ENCODE data around the gene SLC5A5.

SLC5A5 gene

GRCh38 chr19:17871878-17872250 lies at the start of gene SLC5A5:
Gene SLC5A5, plus strand, starts transcription at chr19:17871945. Its CDS starts 375 bp downstream, at chr19:17872320.
- FAIRE-seq (no peak), DNase-seq (ENCODE audit: extremely low spot score, insufficient read length, low read depth) (no peak)

DNA sequence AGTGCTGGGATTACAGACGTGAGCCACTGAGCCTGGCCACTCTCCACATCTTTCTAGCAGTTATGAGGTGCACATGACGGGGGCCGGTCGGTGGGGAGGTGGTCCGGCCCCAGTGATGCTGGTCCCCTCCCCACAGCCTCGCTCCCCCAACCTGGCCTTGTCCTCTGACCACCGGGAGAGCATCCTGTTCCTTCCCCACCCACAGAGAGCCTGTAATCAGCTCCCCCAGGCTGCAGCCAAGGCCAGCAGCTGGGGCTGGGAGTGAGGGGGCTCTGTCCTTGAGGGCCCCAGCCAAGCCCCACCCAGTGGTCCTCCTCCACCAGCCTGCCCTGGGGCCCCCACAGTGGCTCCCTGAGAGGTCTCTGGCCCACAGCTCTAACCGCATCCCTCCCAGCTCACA lies 47.4 kb upstream of the SLC5A5 start:
- FAIRE-seq (no peak), DNase-seq (ENCODE audit: extremely low spot score, insufficient read length, low read depth) (no peak)

DNA sequence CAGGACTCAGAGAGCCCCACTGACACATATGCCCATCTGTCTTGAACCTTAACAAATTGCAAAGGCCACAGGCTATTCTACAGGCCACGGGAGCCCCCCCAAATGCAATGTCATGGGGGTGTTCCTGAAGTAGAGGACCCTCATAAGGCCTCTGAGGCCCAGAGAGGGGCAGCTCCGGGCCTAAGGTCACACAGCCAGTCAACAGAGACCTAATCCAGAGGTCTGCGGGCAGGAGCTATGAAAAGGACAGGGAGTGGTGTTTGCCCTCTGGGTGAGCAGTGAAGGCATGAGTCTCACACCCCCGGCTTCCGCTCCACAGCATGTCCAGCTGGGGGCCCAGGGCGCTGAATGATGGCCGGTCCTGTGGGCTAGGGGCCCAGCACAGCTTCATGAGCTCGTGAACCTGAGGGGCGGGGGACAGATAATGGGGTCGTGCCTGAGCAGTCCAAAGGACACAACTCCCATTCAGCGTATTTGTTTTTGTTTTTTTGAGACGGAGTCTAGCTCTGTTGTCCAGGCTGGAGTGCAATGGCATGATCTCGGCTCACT lies 45.2 kb upstream of the SLC5A5 start:
- no peak for FAIRE-seq

GRCh38 chr19:17829855-17830566 lies 41.7 kb upstream of the SLC5A5 start:
- no peak for FAIRE-seq
- no peak for DNase-seq (ENCODE audit: extremely low spot score, insufficient read length, low read depth)

More for the DNA sequence above, 45.2 kb upstream of the SLC5A5 start:
- DNase-seq (ENCODE audit: extremely low spot score, insufficient read length, low read depth), result no peak

GRCh38 chr19:17830567-17831418 lies 41.0 kb upstream of the SLC5A5 start:
- DNase-seq (ENCODE audit: extremely low spot score, insufficient read length, low read depth) (peak; percentile 46), FAIRE-seq (no peak)

GRCh38 chr19:17831419-17831888 lies 40.3 kb upstream of the SLC5A5 start:
- no peak for DNase-seq (ENCODE audit: extremely low spot score, insufficient read length, low read depth)
- FAIRE-seq, result no peak

- FAIRE-seq, result no peak
- DNase-seq (ENCODE audit: extremely low spot score, insufficient read length, low read depth), result no peak
Observed at GRCh38 chr19:17832443-17833208, 39.1 kb upstream of the SLC5A5 start.

- no peak for FAIRE-seq
- DNase-seq (ENCODE audit: extremely low spot score, insufficient read length, low read depth), result no peak
Observed at GRCh38 chr19:17834350-17835181, 37.2 kb upstream of the SLC5A5 start.

DNA sequence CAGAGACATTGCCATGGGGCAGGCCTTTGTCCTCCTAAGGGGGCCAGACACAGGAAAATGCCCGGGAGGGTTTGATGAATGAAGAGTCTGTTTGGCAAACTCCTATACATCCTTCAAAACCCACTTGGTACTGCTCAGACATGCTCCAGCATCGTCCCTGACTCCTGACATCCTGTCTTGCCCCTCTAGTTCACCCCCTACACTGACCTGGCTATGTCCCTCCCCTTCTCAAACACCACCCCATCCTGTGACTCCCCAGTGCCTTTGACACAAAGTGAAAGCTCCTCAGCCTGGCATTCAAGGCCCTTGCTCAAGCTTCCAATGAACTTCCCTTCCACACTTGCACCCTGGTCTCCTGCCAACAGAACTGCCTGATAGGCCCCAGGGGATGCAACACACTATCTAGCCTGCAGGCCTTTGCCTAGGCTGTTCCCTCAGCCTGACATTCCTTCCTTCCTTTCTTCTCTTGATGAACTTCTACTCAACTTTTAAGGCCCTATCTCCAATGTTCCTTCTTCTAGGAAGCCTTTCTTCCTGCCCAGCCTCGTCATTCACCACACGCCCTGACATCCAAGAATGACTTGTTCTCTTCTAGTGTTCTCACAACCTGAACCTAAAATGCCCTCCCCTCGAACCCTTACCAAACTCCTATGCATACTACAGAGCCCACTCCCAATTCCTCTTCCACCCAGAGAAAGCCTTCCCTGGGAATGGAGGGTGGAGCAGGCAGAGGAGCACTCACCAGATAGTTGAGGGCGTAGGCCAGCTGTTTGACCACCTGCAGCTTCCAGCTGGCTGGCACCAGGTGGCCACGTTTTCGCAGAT lies 36.4 kb upstream of the SLC5A5 start:
- FAIRE-seq (no peak), DNase-seq (ENCODE audit: extremely low spot score, insufficient read length, low read depth) (no peak)

DNA sequence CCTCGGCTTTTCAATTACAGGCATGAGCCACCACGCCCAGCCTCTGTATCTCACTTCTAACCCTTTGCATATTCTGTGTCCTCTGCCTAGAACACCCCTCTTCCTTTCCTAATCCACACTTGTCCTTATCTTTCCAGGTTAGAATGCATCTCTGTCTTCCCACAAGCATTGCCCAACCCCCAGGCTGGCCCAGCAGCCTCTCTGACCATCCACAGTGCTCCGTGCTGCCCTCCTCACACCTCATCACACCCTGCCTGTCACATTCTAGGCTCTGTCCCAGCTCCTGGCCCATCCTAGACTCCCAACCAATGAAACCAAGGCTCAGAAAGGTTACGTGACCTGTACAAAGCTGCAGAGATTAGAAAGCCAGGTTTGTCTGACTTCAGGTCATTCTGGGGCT lies 35.2 kb upstream of the SLC5A5 start:
- no peak for FAIRE-seq
- no peak for DNase-seq (ENCODE audit: extremely low spot score, insufficient read length, low read depth)

DNA sequence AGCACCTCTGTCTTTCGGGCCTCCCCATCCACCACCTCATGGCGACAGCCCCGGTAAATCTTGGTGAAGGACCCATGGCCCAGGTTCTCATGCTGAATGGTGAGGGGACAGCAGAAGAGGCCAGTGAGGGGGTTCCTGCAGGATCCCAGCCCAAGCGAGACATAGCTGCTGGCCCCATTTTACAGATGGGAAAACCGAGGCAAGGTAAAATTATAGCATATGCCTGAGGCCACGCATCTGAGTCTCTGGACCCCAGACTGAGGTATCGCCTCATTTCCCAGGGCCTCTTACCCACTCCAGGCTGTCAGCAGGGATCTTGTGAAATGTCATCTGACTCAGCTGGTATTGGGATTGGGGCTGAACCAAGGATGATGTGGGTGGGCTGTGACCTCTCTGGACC lies 33.8 kb upstream of the SLC5A5 start:
- no peak for FAIRE-seq

GRCh38 chr19:17840019-17840418 lies 31.7 kb upstream of the SLC5A5 start:
- no peak for DNase-seq (ENCODE audit: extremely low spot score, insufficient read length, low read depth)
- no peak for FAIRE-seq

More for the DNA sequence above, 33.8 kb upstream of the SLC5A5 start:
- DNase-seq (ENCODE audit: extremely low spot score, insufficient read length, low read depth), result no peak

DNA sequence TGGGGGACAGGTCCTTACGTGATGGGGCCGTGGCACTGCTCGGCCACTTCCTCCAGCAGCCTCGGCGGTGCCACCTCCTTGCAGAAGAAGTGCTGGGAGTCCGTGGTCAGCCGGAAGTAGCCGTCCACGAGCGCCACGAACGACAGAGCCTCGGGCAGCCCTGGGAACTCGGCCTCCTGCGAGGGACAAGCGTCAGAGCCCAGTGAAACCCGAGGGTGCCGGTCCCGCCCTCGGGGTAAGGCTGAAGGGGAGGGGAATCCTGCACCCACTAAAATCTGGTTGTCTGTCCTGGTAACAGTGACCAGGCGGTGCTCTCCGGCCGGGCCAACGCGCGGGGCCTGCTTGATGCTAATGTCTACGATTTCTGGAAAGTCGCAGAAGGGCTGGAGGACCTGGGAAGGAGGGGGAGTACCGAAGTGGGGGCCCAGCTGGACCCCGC lies 30.4 kb upstream of the SLC5A5 start:
- FAIRE-seq (no peak), DNase-seq (ENCODE audit: extremely low spot score, insufficient read length, low read depth) (no peak)

DNA sequence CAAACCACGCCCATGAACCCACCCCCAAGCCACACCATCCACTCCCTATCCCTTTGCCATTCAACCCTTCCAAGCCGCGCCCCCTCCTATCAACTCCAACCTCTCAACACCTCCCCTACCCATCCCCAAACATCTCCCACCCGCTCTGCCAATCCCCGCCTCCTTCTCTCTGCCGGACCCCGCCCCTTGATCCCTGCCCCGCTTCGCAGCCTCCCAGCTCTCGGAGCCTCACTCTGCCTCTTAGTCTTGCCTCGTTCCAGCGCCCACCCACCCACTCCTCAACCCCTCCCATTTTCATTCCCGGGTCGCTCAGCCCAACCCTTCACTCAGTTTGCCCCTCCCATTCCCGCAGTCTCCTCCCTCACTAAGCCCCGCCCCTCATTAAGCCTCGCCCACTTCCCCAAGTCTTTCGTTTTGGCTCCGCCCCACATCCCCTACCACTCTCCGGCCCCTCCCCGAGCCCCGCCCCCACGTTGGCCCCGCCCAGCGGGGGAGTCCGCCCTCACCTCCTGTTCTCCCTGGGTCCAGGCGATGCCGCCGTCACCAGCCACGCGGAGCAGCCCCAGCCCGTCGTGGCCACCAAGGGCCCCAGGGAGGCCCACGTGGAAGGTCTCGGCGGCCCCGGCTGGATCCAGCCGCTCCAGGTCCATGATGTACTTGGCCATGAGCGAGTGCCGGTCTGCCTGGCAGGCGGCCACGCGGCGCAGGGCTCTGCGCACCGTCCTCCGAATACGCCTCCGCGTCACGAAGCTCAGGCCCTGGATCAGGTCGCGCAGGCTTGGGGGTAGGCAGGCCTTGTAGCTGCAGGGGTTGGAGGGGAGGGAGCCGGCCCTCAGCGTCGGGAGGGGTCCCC lies 29.7 kb upstream of the SLC5A5 start:
- FAIRE-seq, result no peak
- peak; percentile 51 for DNase-seq (ENCODE audit: extremely low spot score, insufficient read length, low read depth)

- FAIRE-seq (no peak), DNase-seq (ENCODE audit: extremely low spot score, insufficient read length, low read depth) (no peak)
Observed at GRCh38 chr19:17842663-17843291, 29.0 kb upstream of the SLC5A5 start.

DNA sequence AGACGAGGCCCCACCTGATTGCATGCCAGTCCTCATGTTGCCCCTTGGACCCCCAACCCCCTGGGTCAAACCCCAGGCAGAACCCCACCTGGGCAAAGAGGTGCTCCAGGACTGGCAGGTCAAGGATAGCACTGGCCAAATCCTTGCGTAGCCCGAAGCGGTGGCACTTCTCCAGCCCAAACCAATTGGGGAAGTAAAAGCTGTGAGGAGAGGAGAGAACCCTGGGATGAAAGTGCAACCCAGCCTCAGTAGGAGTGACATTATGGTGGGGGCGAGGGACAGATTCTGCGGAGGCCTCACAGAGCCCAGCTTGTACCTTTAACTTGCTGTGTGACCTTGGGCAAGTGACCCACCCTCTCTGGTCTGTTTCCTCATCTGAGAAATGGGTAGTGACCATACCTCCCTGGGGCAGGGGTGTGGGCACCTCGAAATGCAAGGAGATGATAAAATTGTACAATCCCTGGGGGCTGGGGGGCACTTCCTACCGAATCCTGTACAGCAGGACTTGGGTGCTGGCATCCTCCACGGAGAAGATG lies 28.4 kb upstream of the SLC5A5 start:
- no peak for FAIRE-seq
- no peak for DNase-seq (ENCODE audit: extremely low spot score, insufficient read length, low read depth)

DNA sequence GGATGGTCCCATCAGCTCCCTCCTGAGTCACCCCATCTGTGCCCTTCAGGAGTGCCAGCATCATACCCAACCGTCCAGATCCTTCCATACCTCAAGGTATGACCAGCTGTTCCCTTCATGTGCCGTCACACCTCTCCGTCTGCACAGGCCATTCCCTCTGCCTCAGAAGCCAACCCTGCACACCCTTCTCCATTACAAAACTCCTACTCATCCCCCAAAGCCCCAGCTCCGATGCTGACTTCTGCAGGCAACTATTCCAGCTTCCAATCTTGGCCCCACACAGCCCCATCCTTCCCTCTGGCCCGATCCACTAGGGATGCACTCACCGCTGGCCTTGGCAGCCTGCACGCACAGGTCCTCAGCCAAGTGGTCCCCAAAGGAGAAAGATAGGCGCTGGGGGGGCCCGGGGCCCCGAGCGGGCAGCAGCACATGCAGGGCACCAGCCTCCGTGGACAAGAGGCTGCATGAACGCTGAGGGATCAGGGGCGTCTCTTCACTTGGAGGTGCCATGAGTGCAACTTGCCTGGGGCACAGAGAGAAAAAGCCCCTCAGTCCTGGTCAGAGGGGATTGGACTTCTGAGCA lies 27.7 kb upstream of the SLC5A5 start:
- no peak for DNase-seq (ENCODE audit: extremely low spot score, insufficient read length, low read depth)

More for the DNA sequence above, 27.7 kb upstream of the SLC5A5 start:
- FAIRE-seq, result no peak

Measured in GM18507 (cell line).